GM18526 (cell line): ENCODE results near the gene PLD2.

Experiments used
- POLR2A ChIP-seq: IDR thresholded peaks from 3 replicates; pipeline ENCODE4 v1.6.1; 2011; ENCODE audit not compliant: insufficient read length; ENCODE audit errors: extremely low read depth

The PLD2 gene

GRCh38 chr17:4808378-4808767 lies 1.4 kb downstream of the PLD2 start:
- TF ChIP-seq POLR2A: no peak

- TF ChIP-seq POLR2A: no peak
These were observed 3.8 kb downstream of the PLD2 start for GRCh38 chr17:4810696-4811290.

GRCh38 chr17:4811471-4811870 lies 4.5 kb downstream of the PLD2 start:
- no peak for TF ChIP-seq POLR2A

- no peak for TF ChIP-seq POLR2A
These were observed 5.7 kb downstream of the PLD2 start for GRCh38 chr17:4812690-4813089.

- TF ChIP-seq POLR2A: no peak
These were observed 8.2 kb downstream of the PLD2 start for GRCh38 chr17:4815043-4815675.

- no peak for TF ChIP-seq POLR2A
These were observed 9.9 kb downstream of the PLD2 start for GRCh38 chr17:4816826-4817225.

- TF ChIP-seq POLR2A: no peak
These were observed 11.3 kb downstream of the PLD2 start for GRCh38 chr17:4818276-4818675.

- TF ChIP-seq POLR2A: no peak
These were observed 15.9 kb downstream of the PLD2 start for GRCh38 chr17:4822835-4823234.

GRCh38 chr17:4823373-4824089 lies 16.6 kb downstream of the PLD2 start:
- no peak for TF ChIP-seq POLR2A

- no peak for TF ChIP-seq POLR2A
These were observed 20.4 kb downstream of the PLD2 start for GRCh38 chr17:4827399-4827798.

GRCh38 chr17:4833178-4833940 lies 26.4 kb downstream of the PLD2 start, which contains the start of gene MINK1:
Gene MINK1 (plus strand): TSS chr17:4833340. CDS start chr17:4833584, 244 bp downstream.
- peak; percentile 71 for TF ChIP-seq POLR2A

GRCh38 chr17:4833941-4834680 lies 27.2 kb downstream of the PLD2 start:
- no peak for TF ChIP-seq POLR2A

GRCh38 chr17:4834681-4835020 lies 27.7 kb downstream of the PLD2 start:
- TF ChIP-seq POLR2A: no peak

- no peak for TF ChIP-seq POLR2A
These were observed 29.3 kb downstream of the PLD2 start for GRCh38 chr17:4836221-4836620.
